HTERT RPE-1 (cell line): ENCODE measurements around the gene ITGA2.
"Not testable (repeated sequence)": the region's sequence is repeated elsewhere in the genome, so short reads cannot be mapped to it uniquely, and the experiment has no call there.

Source experiments
- in situ Hi-C: fragments of 300-500 bp; cut with MboI; formaldehyde crosslinking; loops from 4 replicates; pipeline ENCODE4 v1.14.3; 2020; ENCODE audit warnings: low sequenced_read_pairs

The ITGA2 gene

DNA sequence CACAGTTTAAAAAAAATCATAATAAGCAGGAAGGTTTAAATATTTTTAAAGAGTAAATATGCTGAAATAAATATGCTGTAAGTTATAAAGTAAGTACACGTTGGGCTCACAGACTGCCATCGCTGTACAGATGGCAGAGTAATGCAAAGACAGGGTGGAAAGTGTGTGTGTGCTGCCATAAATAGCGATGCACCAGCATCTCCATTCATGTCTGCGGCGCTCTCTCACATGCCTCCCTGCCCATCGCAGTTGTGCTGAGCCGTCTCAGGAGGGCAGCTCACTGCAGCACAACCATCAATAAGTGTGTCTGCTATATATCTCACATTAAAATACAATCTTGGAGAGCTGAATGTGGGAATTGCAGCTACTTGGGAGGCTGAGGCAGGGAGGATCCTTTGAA is 106.1 kb downstream of the ITGA2 start:
- in situ Hi-C loops: no loop called here

DNA sequence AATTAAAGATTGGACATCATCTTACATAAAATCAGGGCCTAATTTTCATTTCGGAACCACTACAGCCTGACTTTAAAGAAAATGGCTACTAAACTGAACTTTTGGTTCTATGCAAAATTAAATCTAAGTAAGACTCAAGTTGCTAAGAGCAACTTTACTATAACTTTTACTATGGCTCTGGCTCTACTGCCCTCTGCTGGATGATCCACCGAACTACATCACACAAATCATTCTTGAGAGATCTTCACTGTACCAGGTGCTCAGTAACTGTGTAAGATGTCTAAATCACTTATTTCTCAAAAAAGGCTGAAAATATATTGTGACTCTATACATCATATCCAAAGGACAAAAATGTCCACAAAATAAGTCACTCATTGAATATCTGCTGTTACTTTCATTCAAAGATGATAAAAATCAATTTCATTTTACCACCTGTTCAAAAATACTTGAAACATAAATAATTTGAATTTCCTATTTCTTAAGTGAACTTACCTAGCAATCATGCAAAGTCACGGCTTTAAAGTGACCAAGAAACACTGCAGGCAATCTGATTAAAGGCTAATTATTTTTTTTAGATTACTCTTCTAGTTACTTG is 106.9 kb downstream of the ITGA2 start:
- in situ Hi-C loops: no loop called here

DNA sequence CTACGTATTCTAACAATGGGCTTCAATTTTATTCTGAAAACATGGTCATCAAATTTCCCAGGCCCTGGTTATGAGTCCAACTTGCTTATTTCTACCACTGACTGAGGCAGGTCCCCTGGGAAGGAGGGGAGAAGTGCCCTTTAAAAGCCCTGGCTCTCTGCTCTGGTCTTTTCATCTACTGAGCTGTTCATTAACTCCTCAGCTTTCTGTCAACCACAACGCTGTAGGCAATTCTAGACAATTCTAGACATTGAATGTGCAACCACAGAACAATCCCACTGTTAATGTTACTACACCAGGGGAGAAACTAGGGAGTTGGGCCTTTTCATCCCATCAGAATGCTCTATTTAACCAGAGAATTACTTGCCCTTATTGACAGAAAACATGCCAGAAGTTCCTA is 110.4 kb downstream of the ITGA2 start:
- in situ Hi-C loops: no loop called here

DNA sequence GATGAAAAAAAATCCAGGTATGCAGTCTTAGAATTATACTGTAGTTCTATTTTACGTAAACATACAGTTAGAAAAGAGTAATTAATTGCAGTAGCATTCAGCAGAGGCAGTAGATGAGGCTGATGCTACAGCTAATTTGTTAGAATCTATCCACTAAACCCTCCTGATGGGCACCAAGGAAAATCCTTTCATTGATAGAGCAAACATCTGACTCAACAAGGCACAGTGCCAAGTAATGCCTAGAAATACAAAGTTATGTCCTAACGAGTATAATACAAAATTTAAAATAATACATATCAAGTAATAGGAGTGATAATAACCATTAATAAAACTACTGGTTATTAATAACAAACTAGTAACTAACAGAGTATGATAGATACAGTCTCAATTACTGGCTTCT is 111.5 kb downstream of the ITGA2 start:
- in situ Hi-C loops: no loop called here

DNA sequence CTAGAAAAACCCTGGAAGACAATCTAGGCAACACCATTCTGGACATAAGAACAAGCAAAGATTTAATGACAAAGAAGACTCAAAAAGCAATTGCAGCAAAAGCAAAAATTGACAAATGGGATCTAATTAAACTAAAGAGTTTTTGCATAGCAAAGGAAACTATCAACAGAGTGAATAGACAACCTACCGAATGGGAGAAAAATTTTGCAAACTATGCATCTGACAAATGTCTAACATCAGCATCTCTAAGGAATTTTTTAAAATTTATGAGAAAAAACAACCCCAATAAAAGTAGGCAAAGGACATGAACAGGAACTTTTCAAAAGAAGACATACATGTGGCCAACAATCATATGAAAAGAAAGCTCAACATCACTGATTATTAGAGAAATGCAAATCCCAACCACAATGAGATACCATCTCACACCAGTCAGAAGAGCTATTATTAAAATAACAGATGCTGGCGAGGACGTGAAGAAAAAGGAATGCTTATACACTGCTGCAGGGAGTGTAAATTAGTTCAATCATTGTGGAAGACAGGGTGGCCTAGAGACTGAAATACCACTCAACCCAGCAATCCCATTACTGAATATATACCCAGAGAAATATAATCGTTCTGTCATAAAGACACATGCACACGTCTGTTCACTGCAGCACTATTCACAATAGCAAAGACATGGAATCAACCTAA is 116.6 kb downstream of the ITGA2 start:
- in situ Hi-C loops: no loop called here

DNA sequence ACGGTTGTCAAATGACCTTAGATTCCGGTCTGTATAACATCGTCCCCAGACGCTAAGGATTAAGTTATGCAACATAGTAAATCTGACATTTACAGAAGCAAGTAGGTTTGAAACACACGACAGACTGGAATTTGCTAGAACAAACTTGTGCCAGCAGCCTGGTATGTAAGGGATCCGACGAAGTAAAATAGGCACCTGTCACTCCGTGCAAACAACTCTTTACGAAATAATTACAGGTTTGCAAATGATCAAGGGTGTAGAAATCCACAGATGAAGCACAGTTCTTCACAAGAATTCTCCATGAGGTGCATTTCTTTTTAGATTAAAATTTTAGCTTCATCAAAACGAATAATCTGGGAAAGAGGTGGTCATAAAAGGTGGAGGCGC is 119.9 kb downstream of the ITGA2 start:
- in situ Hi-C loops: no loop called here

DNA sequence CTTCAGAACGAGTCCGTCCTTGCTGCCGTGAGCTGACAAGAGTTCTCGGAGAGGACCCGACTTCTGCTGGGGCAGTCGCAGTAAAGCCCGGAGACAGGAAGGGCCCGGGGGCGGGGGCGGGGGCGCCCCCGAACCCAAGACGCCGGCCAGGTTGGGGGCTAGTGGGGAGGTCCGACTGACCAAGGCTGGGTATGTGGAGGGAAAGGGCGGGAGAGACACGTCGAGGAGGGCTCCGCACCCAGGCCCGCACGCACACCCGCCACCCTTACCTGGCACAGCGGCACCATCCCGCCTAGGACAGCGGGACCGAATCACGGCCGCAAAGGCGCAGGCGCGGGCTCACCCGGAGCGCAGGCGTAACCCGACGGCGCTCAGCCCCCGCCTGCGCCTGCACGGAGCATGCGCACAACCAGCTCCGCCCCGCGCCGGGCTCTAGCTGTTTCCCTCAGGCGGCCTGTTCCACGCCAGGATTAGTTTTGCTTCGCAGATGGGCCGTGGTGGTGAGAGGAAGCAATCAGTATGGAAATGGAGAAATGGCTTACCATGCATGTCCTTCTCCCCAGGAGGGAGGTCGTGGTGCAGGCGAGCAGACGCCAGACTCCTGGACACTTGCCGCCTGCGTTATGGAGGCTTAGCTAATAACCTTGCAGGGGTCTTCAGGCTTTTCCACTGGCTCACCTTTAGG is 120.4 kb downstream of the ITGA2 start, which contains the start of gene MOCS2:
TSS of gene MOCS2 (minus strand) at position 315 of the 685 bp plus-strand sequence. CDS start 2,583 bp downstream, outside the sequence.
- in situ Hi-C loops: no loop called here

DNA sequence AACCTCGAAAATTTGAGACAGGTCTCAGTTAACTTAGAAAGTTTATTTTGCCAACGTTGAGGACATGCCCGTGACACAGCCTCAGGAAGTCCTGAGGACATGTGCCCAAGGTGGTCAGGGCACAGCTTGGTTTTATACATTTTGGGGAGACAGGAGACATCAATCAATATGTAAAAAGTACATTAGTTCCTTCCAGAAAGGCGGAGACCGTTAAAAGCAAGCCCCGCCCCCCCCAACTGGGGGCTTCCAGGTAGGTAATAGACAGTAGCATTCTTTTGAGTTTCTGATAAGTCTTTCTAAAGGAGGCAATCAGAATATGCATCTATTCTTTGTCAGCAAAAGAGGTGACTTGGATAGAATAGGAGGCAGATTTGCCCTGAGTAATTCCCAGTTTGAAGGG is 121.0 kb downstream of the ITGA2 start:
- in situ Hi-C loops: no loop called here

DNA sequence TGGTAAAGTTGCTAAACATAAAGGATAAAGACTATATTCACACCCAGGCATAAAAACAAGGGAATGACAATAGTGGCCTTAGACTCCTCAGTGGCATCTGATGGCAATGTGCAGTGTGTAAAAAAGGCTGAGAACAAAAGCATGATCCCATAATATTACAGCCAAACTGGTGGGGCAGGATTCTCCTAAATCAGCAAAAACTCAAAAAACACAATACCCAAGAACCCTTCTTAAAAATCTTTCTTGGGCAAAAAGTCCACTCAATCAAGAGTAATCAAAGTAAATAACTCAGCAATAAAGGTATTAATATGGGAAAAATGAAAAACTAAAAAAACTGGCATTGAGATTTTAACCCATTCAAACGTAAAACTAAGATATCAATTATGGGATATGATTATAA is 122.0 kb downstream of the ITGA2 start:
- in situ Hi-C loops: no loop called here

DNA sequence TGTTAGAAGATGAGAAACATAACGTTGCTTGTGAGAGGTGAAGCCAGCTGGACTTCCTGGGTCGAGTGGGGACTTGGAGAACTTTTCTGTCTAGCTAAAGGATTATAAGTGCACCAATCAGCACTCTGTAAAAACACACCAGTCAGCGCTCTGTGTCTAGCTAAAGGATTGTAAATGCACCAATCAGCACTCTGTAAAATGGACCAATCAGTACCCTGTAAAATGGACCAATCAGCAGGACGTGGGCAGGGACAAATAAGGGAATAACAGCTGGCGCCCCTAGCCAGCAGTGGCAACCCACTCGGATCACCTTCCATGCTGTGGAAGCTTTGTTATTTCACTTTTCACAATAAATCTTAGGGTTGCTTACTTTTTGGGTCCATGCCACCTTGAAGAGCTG is 123.2 kb downstream of the ITGA2 start:
- in situ Hi-C loops: not testable (repeated sequence)

DNA sequence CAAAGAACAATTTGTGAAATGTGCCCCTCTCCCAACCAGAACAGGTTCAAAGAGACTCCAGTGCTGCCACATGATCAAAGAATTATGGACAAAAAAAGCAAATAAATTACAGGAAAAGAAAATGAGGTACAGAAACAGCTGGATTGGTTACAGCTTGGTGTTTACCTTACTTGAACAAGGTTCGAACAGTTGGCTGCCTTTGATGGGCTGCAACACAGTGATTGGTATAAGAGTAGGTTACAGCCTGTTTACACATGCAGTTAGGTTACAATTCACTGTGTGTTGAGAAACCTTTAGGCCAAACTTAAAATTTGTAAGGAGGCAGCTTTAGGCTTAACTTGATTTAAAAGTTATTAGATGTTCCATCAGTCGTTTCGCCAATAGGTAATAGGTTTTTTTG is 123.8 kb downstream of the ITGA2 start:
- in situ Hi-C loops: no loop called here

DNA sequence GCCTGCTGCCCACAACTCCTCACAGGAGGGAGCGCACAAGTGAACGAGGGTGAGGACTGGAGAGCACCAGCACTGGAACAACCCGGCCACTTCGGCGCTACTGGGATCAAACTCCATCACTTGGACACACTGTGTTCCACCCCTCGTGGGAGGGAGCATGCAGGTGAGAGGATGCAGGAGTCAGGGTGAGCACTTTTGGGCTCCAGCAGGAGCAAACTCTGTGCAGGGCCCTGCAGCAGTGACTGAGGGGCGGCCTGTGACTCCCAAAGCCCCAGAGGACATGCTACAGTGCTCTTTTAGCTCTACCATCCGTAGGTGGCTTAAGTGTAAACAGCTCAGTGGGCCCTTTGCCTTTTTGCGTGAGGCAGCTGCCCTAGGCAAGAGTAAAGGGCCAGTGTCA is 124.8 kb downstream of the ITGA2 start:
- in situ Hi-C loops: no loop called here

DNA sequence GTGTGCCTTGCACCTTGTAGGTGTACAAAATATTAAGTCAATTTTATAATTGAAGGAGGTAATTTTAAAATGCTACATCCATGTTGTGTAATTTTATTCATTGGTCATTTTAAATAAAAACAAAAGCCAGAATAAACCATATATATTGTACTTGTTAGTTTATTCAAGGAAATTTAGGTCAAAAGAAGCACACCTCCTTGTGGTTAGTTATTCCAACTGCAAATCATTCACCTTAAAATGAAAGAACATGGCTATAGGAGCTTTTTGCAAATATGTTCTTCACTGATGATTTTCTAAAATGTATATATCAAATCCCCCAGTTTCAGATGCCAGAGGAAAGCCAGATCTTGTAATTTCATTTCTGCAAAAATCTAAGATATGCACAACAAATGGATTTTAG is 125.8 kb downstream of the ITGA2 start:
- in situ Hi-C loops: no loop called here

DNA sequence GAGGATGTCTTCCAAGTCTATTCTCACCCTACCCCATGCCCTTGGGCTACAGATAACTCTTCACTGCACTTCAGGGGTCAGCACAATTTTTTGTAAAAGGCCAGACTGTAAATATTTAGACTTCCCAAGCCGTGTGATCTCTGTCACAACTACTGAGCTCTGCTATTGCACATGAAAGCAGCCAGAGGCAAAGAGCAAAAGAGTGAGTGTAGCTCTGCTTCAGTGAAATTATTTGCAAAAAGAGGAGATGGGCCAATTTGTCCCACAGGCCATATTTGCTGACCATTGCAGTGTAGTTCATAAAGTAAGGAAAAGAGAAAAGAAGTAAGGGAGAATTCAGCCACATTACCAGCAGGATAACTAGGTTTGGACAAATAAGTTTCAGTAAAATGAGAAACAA is 127.4 kb downstream of the ITGA2 start:
- in situ Hi-C loops: no loop called here

DNA sequence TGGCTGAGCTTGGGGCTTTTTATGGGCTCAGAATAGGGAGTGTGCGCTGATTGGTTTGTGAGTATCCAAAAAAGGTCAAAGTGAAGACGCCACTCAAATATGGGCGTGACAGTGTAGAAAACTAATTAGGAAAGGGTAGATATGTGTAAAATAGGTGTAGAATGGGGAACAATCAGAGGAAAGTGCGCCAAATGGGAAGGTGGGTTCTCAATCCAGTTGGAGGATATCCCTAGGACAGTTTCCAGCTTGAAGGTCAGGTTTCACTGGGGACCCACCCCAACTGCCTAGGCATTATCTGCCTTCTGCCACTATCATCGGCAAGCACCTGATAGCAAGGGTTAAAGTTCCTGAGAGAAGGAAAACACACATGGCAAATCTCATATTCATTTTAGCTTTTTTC is 129.7 kb downstream of the ITGA2 start:
- in situ Hi-C loops: no loop called here

DNA sequence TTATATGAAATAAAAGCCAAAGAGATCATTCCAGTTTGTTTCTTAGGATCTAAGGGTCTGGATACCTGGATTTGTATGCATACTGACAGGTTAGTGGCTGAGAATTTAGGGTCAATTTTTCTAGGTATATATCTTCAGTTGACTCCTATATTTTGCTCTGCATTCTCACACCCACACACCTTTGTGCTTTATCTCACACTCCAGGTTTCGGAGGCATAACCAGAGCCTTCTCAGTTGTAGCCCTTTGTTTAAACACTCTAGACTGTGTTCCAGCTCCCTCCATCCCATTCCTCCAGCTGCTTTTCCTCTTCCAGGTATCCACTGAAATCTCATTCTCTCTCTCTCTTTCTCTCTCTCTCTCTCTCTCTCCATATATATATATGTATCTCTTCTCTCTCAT is 131.0 kb downstream of the ITGA2 start:
- in situ Hi-C loops: no loop called here

DNA sequence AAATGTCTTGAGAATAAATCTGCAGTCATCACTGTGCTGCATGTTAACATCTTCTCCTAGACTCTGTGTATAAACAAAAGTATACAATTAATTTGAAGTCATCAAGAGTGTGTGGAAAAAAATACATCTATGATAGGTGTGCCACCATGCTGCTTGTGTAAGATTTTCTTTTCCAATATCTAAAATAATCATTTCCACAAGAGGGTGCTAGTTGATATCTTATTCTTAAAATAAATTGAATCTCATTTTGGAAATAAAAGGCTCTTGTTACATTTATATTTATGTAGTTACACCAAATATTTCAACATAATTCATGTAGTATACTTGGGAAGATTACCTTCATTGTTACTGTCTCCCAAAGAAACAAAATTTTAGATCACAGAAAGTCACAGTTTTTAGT is 134.6 kb downstream of the ITGA2 start:
- in situ Hi-C loops: no loop called here

DNA sequence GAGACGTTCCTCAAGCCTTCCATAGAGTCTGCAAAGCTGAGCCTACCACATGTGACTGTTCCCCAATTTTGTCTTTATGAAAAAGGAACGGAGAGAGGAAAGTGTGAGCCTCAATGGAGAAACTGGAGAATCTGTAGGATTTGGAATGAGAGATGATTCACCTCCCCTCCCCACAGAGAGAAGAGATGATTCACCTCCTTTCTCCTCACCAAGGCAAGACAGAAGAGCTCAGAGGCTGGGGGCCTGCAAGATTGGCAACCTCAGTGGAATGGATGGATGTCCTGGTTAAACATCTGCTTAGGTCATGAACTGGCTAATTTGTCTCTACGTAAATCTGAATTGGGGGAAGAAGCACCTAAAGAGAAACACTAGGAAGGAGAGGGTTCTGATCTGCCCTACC is 137.4 kb downstream of the ITGA2 start:
- in situ Hi-C loops: no loop called here

DNA sequence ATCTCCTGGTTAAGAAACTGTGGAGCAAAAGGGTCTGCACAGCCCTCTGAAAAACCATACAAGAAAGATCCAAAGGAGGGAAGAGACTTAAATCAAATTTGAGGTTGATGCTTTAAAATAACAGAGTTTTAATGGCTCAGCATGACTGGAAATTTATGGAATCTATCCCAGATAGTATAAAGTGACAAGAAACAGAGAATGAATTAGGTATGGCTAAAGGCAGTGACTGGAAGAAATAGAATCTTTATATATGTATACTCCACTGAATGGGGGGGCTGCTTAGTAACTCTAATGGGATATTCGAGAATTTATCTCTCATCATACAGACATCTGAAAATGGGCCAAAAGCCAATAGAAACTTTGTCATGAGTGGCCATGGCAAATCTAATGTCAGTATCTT is 138.0 kb downstream of the ITGA2 start:
- in situ Hi-C loops: no loop called here

DNA sequence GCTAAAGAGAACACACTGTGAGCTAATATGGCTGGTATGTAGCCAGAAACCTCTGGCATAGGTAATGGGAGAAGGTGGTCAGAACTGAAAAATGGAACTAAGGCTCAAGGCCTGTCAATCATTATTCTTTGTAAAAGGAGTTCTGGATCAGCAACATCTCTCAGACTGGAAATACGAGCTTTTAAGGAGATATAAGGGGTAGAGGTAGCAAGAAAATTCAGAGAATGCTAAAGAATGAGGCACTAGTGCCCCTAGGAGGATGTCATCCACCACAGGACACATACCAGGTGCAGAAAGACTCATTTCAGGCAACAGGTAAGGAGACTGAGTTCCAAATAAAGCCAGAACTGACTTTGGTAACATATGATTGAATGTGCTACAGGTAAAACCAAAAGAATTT is 139.3 kb downstream of the ITGA2 start:
- in situ Hi-C loops: no loop called here

DNA sequence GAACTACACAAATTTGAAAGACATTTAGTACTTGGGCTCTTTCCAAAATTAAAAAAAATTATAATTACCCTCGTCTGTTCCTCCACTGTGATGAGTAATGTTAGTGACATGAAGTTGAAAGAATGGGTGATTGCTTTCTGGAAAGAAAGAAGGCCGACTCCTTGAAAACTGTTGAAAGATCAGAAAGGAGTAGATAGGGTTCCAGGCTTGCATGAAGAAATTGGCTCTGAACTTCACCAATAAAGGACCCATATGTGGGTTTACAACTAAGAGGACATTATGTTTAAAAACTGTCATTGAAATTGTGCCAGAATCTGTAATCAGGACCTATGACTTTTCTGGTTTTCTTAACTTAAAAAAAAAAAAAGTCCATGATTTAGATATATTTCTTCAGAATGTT is 141.1 kb downstream of the ITGA2 start:
- in situ Hi-C loops: no loop called here

DNA sequence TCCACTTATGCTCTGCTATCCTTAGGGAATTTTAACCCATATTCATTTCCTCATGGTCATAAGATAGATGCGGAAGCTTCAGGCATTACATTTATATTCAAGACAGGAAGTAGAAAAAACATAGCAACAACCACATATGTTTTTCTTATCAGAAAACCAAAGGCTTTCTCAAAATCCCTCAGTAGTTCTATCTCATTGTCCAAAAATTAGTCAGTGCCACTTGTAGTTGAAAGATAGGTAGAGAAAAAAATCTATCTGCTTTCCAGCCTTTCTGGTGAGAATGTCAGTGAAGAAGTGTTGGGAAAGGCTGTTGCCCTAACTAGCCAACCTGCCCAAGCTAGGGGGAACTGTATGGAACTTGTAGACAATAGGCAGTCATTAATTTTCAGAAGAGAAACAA is 143.9 kb downstream of the ITGA2 start:
- in situ Hi-C loops: no loop called here
